Measurements from ENCODE around the gene ERFL.
"Not testable (repeated sequence)": the region's sequence is repeated elsewhere in the genome, so short reads cannot be mapped to it uniquely, and the experiment has no call there.

The ERFL gene

DNA sequence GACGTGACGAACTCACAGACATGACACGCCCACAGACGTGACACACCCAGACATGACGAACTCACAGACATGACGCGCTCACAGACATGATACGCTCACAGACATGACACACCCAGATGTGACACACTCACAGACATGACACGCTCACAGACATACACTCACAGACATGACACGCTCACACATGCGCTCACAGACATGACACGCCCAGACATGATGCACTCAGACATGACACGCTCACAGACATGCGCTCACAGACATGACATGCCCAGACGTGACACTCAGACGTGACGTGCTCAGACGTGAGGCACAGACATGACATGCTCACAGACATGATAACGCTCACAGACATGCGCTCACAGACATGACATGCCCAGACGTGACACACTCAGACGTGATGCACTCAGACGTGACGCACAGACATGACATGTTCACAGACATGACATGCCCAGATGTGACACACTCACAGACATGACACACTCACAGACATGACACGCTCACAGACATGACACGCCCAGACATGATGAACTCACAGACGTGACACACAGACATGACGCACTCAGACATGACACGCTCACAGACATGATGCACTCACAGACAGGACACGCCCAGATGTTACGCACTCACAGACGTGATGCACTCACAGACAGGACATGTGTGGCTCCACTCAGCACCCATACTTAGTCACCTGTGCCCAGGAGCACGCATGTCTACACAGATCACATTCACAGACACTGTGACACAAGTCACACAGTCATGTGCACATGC is 8.1 kb downstream of the ERFL start:
- no peak for TF ChIP-seq ZFX (IDR thresholded peaks at IDR 0.05)
- TF ChIP-seq, protein P1, sequence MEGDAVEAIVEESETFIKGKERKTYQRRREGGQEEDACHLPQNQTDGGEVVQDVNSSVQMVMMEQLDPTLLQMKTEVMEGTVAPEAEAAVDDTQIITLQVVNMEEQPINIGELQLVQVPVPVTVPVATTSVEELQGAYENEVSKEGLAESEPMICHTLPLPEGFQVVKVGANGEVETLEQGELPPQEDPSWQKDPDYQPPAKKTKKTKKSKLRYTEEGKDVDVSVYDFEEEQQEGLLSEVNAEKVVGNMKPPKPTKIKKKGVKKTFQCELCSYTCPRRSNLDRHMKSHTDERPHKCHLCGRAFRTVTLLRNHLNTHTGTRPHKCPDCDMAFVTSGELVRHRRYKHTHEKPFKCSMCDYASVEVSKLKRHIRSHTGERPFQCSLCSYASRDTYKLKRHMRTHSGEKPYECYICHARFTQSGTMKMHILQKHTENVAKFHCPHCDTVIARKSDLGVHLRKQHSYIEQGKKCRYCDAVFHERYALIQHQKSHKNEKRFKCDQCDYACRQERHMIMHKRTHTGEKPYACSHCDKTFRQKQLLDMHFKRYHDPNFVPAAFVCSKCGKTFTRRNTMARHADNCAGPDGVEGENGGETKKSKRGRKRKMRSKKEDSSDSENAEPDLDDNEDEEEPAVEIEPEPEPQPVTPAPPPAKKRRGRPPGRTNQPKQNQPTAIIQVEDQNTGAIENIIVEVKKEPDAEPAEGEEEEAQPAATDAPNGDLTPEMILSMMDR (conservative IDR thresholded peaks at IDR 0.05) = no peak

DNA sequence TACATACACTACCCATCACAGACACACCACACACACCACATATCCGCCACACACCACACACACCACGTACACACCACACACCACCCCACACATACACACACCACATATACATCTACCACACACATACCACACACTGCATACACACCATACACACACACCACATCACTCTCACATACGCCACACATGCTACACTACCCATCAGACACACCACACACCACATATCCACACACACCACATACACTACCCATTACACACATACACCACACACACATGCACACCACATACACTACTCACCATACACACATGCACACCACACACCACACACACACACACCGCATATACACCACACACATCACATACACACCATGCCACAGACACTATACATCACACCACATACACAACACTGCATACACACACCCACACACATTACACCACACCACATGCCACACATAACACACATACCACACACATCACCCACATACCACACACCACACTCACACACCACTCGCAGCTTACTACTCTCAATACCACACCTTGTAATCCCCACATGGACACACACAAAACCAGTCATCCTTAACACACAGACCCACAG is 9.5 kb downstream of the ERFL start:
- H3K27ac ChIP-seq = no peak overlapping the region
- TF ChIP-seq, protein P1 (conservative IDR thresholded peaks at IDR 0.05) = no peak
- TF ChIP-seq ZFX (IDR thresholded peaks at IDR 0.05) = no peak

More for the DNA sequence above, 8.1 kb downstream of the ERFL start:
- H3K27ac ChIP-seq = no peak overlapping the region

DNA sequence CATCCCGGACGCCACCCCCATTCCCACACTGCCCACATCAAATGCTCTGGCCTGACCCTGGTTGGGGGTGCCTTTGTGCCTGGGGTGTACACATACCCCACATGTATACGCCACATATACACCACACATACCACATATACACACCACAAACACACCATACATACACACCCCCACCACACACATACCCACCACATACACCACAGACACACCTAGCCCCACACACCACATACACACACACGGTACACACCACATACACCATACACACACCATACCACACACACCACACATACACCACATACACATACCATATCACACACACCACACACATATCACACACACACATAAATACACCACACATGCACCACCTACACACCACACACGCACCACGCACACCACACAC is 10.2 kb downstream of the ERFL start:
- TF ChIP-seq, protein P1 (conservative IDR thresholded peaks at IDR 0.05) = no peak
- no peak overlapping the region for H3K27ac ChIP-seq

DNA sequence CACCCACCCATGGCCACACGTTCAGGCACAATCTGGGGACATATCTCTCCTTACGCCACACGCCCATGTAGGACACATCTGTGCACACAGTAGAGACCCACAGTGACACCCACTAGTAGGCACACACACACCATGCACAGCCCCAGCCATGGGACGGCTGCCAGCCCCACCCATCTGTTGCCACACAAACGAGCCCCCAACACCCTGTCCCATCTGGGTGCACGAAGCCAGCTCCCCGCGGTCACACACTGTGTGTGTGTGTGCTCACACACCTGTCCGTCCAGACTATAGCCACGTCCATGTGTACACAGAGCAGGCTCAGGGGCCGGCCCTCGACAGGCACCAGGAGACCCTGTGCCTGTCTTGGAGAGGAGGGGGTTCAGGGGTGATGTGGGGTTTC is 10.6 kb downstream of the ERFL start:
- TF ChIP-seq, protein P1 (conservative IDR thresholded peaks at IDR 0.05) = no peak
- TF ChIP-seq ZFX (IDR thresholded peaks at IDR 0.05) = no peak
- no peak overlapping the region for H3K27ac ChIP-seq

DNA sequence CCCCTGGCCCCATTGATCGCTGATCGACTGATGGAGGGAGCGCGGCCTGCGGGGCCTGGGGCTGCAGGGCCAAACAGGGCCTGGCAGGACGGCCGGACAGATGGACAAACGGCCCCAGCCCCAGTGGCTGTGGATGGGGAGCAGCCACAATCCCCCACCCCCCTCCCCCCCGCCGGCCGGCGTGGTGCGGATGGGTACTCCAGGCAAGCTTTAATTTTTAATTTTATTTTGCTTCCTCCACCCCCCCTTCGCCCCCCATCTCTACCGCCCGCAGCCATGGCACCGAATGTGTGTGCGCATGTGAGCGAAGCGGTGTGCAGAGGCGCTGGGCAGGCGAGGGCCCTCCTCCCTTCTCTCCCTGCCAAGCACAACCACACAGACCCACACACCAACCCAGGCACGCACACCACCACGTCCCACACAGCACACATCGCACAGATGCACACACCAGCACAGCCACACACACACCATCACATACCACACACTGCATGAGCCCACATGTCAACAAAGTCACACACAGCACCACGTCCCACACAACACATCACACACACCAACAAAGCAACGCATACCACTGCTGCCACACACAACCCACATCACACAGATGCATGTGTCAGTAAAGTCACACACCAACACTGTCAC is 12.4 kb downstream of the ERFL start:
- TF ChIP-seq, protein P1 (conservative IDR thresholded peaks at IDR 0.05) = no peak
- TF ChIP-seq ZFX (IDR thresholded peaks at IDR 0.05) = no peak
- no peak overlapping the region for H3K27ac ChIP-seq

DNA sequence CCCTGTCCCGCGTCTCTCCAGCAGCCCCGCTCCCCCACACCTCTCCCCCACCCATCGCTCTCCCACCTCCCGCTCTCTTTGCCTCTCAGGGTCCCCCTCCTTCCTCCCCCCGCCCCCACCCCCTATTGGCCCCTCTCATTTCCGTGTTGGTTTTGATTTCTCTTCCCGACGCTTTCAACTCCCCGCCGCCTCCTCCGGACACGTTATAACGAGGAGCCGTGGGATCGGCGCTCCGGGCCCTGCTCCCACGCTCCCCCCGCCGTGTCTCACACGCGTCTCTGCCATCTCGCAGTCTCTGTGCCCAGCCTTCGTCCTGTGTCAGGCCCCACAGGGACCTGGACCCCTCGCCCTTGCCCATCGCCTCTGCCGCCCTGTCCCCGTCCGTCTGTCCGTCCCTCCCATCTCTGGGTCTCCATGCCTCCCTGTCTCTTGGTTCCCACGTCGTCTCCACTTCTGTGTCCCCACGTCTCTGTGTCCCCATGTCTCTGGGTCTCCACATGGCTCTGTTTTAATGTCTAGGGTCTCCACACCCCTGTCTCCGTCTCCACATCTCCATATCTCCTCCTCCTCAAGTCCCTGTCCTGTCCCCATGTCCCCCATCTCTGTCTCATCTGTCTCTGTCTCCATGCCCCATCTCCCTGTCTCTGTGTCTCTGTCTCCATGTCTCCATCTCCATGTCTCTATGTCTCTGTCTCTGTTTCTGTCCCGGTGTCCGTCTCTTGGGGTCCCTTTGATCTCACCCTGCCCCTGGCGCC is 13.1 kb downstream of the ERFL start:
- TF ChIP-seq, protein P1 (conservative IDR thresholded peaks at IDR 0.05) = no peak
- no peak for TF ChIP-seq ZFX (IDR thresholded peaks at IDR 0.05)
- H3K27ac ChIP-seq = no peak overlapping the region

DNA sequence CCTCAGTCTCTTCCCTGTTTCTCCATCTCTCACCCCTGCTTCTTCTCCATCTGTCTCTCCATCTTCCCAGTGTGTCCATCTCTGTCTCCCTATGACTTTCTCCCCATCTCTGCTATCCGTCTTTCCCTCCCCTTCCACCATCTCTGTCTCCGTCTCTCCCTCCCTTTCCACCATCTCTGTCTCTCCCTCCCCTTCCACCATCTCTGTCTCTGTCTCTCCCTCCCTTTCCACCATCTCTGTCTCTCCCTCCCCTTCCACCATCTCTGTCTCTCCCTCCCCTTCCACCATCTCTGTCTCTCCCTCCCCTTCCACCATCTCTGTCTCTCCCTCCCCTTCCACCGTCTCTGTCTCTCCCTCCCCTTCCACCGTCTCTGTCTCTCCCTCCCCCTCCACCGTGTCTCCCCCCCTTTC is 13.8 kb downstream of the ERFL start:
- not testable (repeated sequence) for H3K27ac ChIP-seq
